Measurements from ENCODE around the gene CSF3R. TPM values are rescaled to one million over a fixed set of nuclear protein-coding genes. Genes with fewer than 3 reads are reported as not detected.

The CSF3R gene
- total RNA-seq, 4 donors from 2014 or later, result 0.60 to 2.7 (median 2.1) TPM

GRCh38 chr1:36442337-36442736, 40.4 kb downstream of the CSF3R start:
- Histone ChIP-seq H3K4me3 (no peak overlapping the region), H3K4me1 (no peaks in the 10 kb centered on the region), H3K27me3 (no peaks in the 10 kb centered on the region), H3K9me3 (no peaks in the 10 kb centered on the region), H3K36me3 (no peaks in the 10 kb centered on the region), H3K27ac (no peak overlapping the region)
- TF ChIP-seq, protein P1, sequence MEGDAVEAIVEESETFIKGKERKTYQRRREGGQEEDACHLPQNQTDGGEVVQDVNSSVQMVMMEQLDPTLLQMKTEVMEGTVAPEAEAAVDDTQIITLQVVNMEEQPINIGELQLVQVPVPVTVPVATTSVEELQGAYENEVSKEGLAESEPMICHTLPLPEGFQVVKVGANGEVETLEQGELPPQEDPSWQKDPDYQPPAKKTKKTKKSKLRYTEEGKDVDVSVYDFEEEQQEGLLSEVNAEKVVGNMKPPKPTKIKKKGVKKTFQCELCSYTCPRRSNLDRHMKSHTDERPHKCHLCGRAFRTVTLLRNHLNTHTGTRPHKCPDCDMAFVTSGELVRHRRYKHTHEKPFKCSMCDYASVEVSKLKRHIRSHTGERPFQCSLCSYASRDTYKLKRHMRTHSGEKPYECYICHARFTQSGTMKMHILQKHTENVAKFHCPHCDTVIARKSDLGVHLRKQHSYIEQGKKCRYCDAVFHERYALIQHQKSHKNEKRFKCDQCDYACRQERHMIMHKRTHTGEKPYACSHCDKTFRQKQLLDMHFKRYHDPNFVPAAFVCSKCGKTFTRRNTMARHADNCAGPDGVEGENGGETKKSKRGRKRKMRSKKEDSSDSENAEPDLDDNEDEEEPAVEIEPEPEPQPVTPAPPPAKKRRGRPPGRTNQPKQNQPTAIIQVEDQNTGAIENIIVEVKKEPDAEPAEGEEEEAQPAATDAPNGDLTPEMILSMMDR (IDR thresholded peaks at IDR 0.05), result no peak
- no peak for DNase-seq (ENCODE audit: low spot score in 2 of 2)
- 80% methylated on average over 3 of the region's 3 CpGs for WGBS

- TF ChIP-seq POLR2A (IDR thresholded peaks at IDR 0.05) (no peak), EP300 (IDR thresholded peaks at IDR 0.05) (no peak), POLR2AphosphoS5 (IDR thresholded peaks at IDR 0.05) (no peak)
- TF ChIP-seq, protein P1 (IDR thresholded peaks at IDR 0.05), result no peak
- H3K27me3 ChIP-seq, result no peaks in the 10 kb centered on the region
These were observed 42.1 kb downstream of the CSF3R start for GRCh38 chr1:36440646-36441045.

GRCh38 chr1:36440044-36440443, 42.7 kb downstream of the CSF3R start:
- no peak for DNase-seq (ENCODE audit: low spot score in 2 of 2)

More at GRCh38 chr1:36440646-36441045, 42.1 kb downstream of the CSF3R start:
- H3K36me3 ChIP-seq, result no peaks in the 10 kb centered on the region
- H3K27ac ChIP-seq, result no peak overlapping the region
- H3K9me3 ChIP-seq, result no peaks in the 10 kb centered on the region
- H3K4me3 ChIP-seq, result no peak overlapping the region
- DNase-seq (ENCODE audit: low spot score in 2 of 2), result no peak
- H3K4me1 ChIP-seq, result no peaks in the 10 kb centered on the region
- WGBS, result 91% methylated on average over 3 of the region's 3 CpGs

GRCh38 chr1:36438715-36439114, 44.0 kb downstream of the CSF3R start:
- TF ChIP-seq EP300 (IDR thresholded peaks at IDR 0.05), result no peak
- TF ChIP-seq POLR2A (IDR thresholded peaks at IDR 0.05), result no peak
- Histone ChIP-seq H3K27me3 (no peaks in the 10 kb centered on the region), H3K9me3 (no peaks in the 10 kb centered on the region), H3K4me1 (no peaks in the 10 kb centered on the region), H3K27ac (no peak overlapping the region), H3K4me3 (no peak overlapping the region), H3K36me3 (no peaks in the 10 kb centered on the region)
- DNase-seq (ENCODE audit: low spot score in 2 of 2), result no peak
- 84% methylated on average over 4 of the region's 4 CpGs for WGBS

More at GRCh38 chr1:36440044-36440443, 42.7 kb downstream of the CSF3R start:
- Histone ChIP-seq H3K9me3 (no peaks in the 10 kb centered on the region), H3K27ac (no peak overlapping the region), H3K4me3 (no peak overlapping the region), H3K4me1 (no peaks in the 10 kb centered on the region), H3K36me3 (no peaks in the 10 kb centered on the region), H3K27me3 (no peaks in the 10 kb centered on the region)
- 76% methylated on average over 3 of the region's 3 CpGs for WGBS
- TF ChIP-seq POLR2AphosphoS5 (IDR thresholded peaks at IDR 0.05) (no peak), POLR2A (IDR thresholded peaks at IDR 0.05) (no peak), EP300 (IDR thresholded peaks at IDR 0.05) (no peak)

GRCh38 chr1:36436821-36437220, 45.9 kb downstream of the CSF3R start:
- Histone ChIP-seq H3K4me1 (no peaks in the 10 kb centered on the region), H3K9me3 (no peaks in the 10 kb centered on the region), H3K36me3 (peaks cover 6% of the 10 kb centered on the region), H3K27ac (peak overlapping the region; percentile 2), H3K27me3 (no peaks in the 10 kb centered on the region), H3K4me3 (no peak overlapping the region)
- WGBS, result 74% methylated on average over 1 of the region's 1 CpG
- TF ChIP-seq, protein P1 (IDR thresholded peaks at IDR 0.05), result no peak
- TF ChIP-seq POLR2AphosphoS5 (IDR thresholded peaks at IDR 0.05), result no peak
- TF ChIP-seq EP300 (IDR thresholded peaks at IDR 0.05), result no peak
- no peak for TF ChIP-seq POLR2A (IDR thresholded peaks at IDR 0.05)
- DNase-seq (ENCODE audit: low spot score in 2 of 2), result no peak

- Histone ChIP-seq H3K9me3 (no peaks in the 10 kb centered on the region), H3K4me3 (no peak overlapping the region), H3K27ac (no peak overlapping the region), H3K27me3 (no peaks in the 10 kb centered on the region), H3K36me3 (peaks cover 22% of the 10 kb centered on the region), H3K4me1 (no peaks in the 10 kb centered on the region)
- 45% methylated on average over 1 of the region's 1 CpG for WGBS
- TF ChIP-seq POLR2A (IDR thresholded peaks at IDR 0.05) (no peak), POLR2AphosphoS5 (IDR thresholded peaks at IDR 0.05) (no peak), EP300 (IDR thresholded peaks at IDR 0.05) (no peak)
- TF ChIP-seq, protein P1 (IDR thresholded peaks at IDR 0.05), result no peak
- DNase-seq (ENCODE audit: low spot score in 2 of 2), result no peak
These were observed 49.6 kb downstream of the CSF3R start for GRCh38 chr1:36433102-36433501.

All from suprapubic skin (tissue), 4 donors.